Astrocyte (in vitro differentiated cells and primary cell): ENCODE measurements around the gene RRAS.

ENCODE experiments used
- CTCF ChIP-seq: IDR thresholded peaks from 2 replicates; pipeline ENCODE4 v1.5.1; 2011; ENCODE audit warnings: low read depth, mild to moderate bottlenecking, inconsistent platforms, low read length, moderate library complexity; ENCODE audit not compliant: insufficient read depth
- EZH2 ChIP-seq: IDR thresholded peaks from 2 replicates; pipeline ENCODE4 v1.6.1; 2012; ENCODE audit warnings: mild to moderate bottlenecking, low read length, inconsistent platforms; ENCODE audit not compliant: insufficient read depth

- TF ChIP-seq CTCF (no peak), EZH2 (no peak)
These were observed 49.6 kb downstream of the RRAS start for GRCh38 chr19:49590071-49590970.
